Skeletal muscle tissue (tissue), 4 donors: ENCODE data around the gene FAM20B. TPM values are rescaled to one million over a fixed set of nuclear protein-coding genes. Genes with fewer than 3 reads are reported as not detected.
A peak's percentile ranks its signal among the peaks of the same experiment; 100 is the strongest.

Experiments used
- H3K27ac ChIP-seq: one replicate; pipeline ENCODE4 v1.7.0; 2013; ENCODE audit warnings: mild to moderate bottlenecking, low read depth, low read length, inconsistent platforms
- H3K27me3 ChIP-seq, 3 donors: one replicate each; pipeline ENCODE4 v1.7.0; 2013; ENCODE audit warnings: low read length in 3 of 3; ENCODE audit not compliant: control insufficient read depth in 3 of 3, insufficient read depth in 3 of 3
- H3K36me3 ChIP-seq, 3 donors: one replicate each; pipeline ENCODE4 v1.7.0; 2013; ENCODE audit warnings: low read length in 3 of 3; ENCODE audit not compliant: control insufficient read depth in 3 of 3, insufficient read depth in 3 of 3
- H3K4me1 ChIP-seq, 3 donors: one replicate each; pipeline ENCODE4 v1.7.0; 2013; ENCODE audit warnings: low read length in 3 of 3, mild to moderate bottlenecking in 3 of 3; ENCODE audit not compliant: control insufficient read depth in 3 of 3, insufficient read depth in 3 of 3
- H3K4me3 ChIP-seq, 3 donors: one replicate each; pipeline ENCODE4 v1.7.0; 2013; ENCODE audit warnings: low read length in 3 of 3
- H3K9ac ChIP-seq, 3 donors: one replicate each; pipeline ENCODE4 v1.7.0; 2013; ENCODE audit warnings: low read length in 3 of 3, mild to moderate bottlenecking in 3 of 3, moderate library complexity in 2 of 3, low read depth in 1 of 3
- H3K9me3 ChIP-seq, 3 donors: one replicate each; pipeline ENCODE4 v1.7.0; 2013; ENCODE audit warnings: low read length in 3 of 3; ENCODE audit not compliant: control insufficient read depth in 3 of 3
- total RNA-seq: library from RNA; depleted of rRNA; stranded (reverse); fragments of >200 nt; gene quantifications from one replicate; pipeline ENCODE4 v1.2.3, GENCODE V29; 2014
- donor health status: Osteomylitis.

FAM20B gene
- total RNA-seq, 1 donor from 2014 or later = 26.6 TPM

DNA sequence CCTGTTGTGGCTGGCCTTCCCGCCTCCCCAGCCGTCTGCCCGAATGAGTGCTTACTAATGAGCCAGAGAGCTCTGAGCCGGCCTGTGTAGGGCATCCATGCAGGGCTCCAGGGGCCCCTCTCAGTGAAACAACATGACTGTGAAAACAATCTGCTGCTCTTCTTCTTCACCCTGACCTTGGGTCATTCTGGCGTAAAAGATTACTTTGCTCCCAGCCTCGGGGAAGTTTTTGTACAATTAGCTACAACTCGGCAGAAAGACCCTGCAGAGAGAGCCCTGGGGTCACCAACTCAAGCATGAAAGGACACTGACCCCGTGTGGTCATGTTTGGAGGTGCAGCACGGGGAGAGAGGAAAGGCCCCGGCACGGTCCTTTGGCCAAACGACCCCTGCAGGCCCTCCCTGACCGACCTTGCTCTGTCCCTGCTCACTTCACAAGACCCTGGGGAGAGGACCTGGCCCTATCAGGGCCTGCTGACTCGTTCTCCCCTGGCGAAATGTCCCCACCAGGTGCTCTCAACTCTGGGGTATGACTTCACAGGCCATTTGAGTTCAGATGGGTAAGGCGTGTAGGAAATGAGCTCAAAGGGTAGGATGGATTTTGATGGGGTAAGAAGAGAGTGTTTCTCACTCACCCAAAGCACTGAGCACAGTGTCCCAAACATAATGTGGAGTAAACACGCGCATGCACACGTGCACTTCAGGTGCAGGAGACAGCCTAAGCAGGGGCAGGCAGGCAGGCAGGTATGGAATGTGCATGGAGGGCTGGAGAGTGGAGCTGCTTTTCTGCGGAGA is 22.9 kb upstream of the FAM20B start:
- peak overlapping the region in 2 of 3 donors; percentile 0 to 68 for H3K9ac ChIP-seq
- no peaks in the 10 kb centered on the region for H3K36me3 ChIP-seq
- H3K27ac ChIP-seq = no peak overlapping the region
- peak overlapping the region in 2 of 3 donors; percentile 30 to 36 for H3K4me3 ChIP-seq
- no peaks in the 10 kb centered on the region for H3K9me3 ChIP-seq
- H3K4me1 ChIP-seq = peaks cover 5 to 9% (median 9%) of the 10 kb centered on the region in 3 donors
- no peaks in the 10 kb centered on the region for H3K27me3 ChIP-seq

- Histone ChIP-seq H3K36me3 (no peaks in the 10 kb centered on the region), H3K4me1 (peaks cover 5 to 10% (median 9%) of the 10 kb centered on the region in 3 donors), H3K4me3 (no peak overlapping the region), H3K9me3 (no peaks in the 10 kb centered on the region), H3K27ac (no peak overlapping the region), H3K27me3 (no peaks in the 10 kb centered on the region), H3K9ac (no peak overlapping the region)
Observed at GRCh38 chr1:179003512-179004066, 22.1 kb upstream of the FAM20B start.

- Histone ChIP-seq H3K9me3 (no peaks in the 10 kb centered on the region), H3K9ac (no peak overlapping the region), H3K4me3 (no peak overlapping the region), H3K4me1 (peaks cover 10 to 17% (median 17%) of the 10 kb centered on the region in 3 donors), H3K27ac (no peak overlapping the region), H3K36me3 (no peaks in the 10 kb centered on the region), H3K27me3 (no peaks in the 10 kb centered on the region)
Observed at GRCh38 chr1:179007233-179007632, 18.5 kb upstream of the FAM20B start.

DNA sequence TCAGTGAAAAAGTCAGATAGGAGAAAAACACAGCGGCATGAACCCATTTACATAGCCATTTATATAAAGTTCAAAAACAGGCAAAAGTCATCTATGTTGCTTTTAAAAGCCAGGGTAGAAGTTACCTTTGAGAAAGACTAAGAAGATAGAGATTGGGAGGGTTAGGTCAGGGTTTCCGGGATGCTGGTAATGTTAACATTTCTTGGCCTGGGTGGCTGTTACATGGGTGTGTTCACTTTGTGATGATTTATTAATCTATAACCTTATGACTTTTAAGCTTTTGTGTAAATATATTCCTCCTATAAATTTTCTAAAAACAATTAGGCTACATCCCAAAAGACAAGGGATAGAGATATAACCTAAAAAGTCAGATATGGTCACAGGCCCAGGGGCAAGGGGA is 15.0 kb upstream of the FAM20B start:
- no peaks in the 10 kb centered on the region for H3K9me3 ChIP-seq
- H3K9ac ChIP-seq = no peak overlapping the region
- no peaks in the 10 kb centered on the region for H3K36me3 ChIP-seq
- H3K4me1 ChIP-seq = peaks cover 5 to 9% (median 9%) of the 10 kb centered on the region in 3 donors
- H3K27ac ChIP-seq = no peak overlapping the region
- no peak overlapping the region for H3K4me3 ChIP-seq
- no peaks in the 10 kb centered on the region for H3K27me3 ChIP-seq

- H3K9me3 ChIP-seq = no peaks in the 10 kb centered on the region
Observed at GRCh38 chr1:179012038-179012437, 13.7 kb upstream of the FAM20B start.

GRCh38 chr1:179014123-179014522 is 11.6 kb upstream of the FAM20B start:
- Histone ChIP-seq H3K9me3 (no peaks in the 10 kb centered on the region), H3K36me3 (no peaks in the 10 kb centered on the region), H3K27ac (no peak overlapping the region), H3K9ac (no peak overlapping the region), H3K27me3 (no peaks in the 10 kb centered on the region), H3K4me1 (peaks cover 6 to 14% (median 11%) of the 10 kb centered on the region in 3 donors), H3K4me3 (no peak overlapping the region)

More at GRCh38 chr1:179012038-179012437, 13.7 kb upstream of the FAM20B start:
- Histone ChIP-seq H3K36me3 (no peaks in the 10 kb centered on the region), H3K9ac (no peak overlapping the region), H3K27me3 (no peaks in the 10 kb centered on the region), H3K4me1 (peaks cover 8 to 13% (median 11%) of the 10 kb centered on the region in 3 donors), H3K27ac (no peak overlapping the region), H3K4me3 (no peak overlapping the region)

GRCh38 chr1:179015396-179015795 is 10.3 kb upstream of the FAM20B start:
- H3K36me3 ChIP-seq = no peaks in the 10 kb centered on the region
- no peak overlapping the region for H3K9ac ChIP-seq
- H3K27me3 ChIP-seq = no peaks in the 10 kb centered on the region
- no peak overlapping the region for H3K4me3 ChIP-seq
- peaks cover 4 to 11% (median 8%) of the 10 kb centered on the region in 3 donors for H3K4me1 ChIP-seq
- H3K27ac ChIP-seq = no peak overlapping the region
- no peaks in the 10 kb centered on the region for H3K9me3 ChIP-seq

DNA sequence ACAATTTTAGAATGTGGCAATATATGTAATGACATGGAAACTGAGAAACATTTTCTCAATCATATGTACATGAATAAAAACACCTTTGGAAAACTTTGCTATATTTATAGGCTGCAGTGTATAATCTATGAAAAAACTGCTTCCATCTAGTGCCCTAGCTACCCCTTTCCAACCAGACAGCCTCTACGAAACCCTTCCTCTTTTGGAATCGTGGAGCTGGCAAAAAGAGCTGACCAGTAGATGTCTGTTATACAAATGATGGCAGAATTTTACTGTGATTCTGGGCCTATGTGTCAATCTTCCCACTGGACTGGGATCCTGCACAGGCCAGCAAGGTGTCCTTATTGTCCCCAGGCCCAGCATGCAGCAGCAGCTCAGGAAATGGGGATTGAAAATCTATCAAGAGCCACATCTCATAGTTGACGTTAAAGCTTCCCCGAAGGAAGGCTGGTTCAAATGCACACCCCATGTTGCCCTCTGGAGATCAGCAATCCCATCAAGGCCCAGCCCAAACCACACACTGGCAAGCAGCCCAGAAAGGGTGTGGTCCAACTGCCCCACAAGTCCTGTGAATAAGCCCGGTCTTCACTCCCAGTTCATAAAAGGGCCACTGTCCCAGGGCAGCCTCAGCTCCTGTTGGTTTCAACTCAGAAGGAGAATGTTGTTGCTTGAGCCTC is 8.8 kb upstream of the FAM20B start:
- Histone ChIP-seq H3K4me3 (no peak overlapping the region), H3K27ac (peak overlapping the region; percentile 21), H3K9me3 (no peaks in the 10 kb centered on the region), H3K27me3 (no peaks in the 10 kb centered on the region), H3K4me1 (peaks cover 4 to 11% (median 8%) of the 10 kb centered on the region in 3 donors), H3K36me3 (no peaks in the 10 kb centered on the region), H3K9ac (no peak overlapping the region)

GRCh38 chr1:179017383-179018326 is 8.0 kb upstream of the FAM20B start:
- Histone ChIP-seq H3K27me3 (no peaks in the 10 kb centered on the region), H3K36me3 (no peaks in the 10 kb centered on the region), H3K4me1 (peaks cover 8 to 15% (median 9%) of the 10 kb centered on the region in 3 donors), H3K4me3 (peak overlapping the region in 1 of 3 donors; percentile 10), H3K9ac (no peak overlapping the region), H3K9me3 (no peaks in the 10 kb centered on the region), H3K27ac (peak overlapping the region; percentile 21)
